Fibroblast of peridontal ligament (primary cell): ENCODE measurements around the gene TPST2.
A peak's percentile ranks its signal among the peaks of the same experiment; 100 is the strongest.
"Not testable (repeated sequence)": the region's sequence is repeated elsewhere in the genome, so short reads cannot be mapped to it uniquely, and the experiment has no call there.

Source experiments
- DNase-seq: peaks from one replicate; pipeline ENCODE4 v3.0.0-alpha.2; 2010; ENCODE audit errors: extremely low read depth

TPST2 gene

GRCh38 chr22:26589845-26590736, at the start of gene TPST2:
TPST2 (minus strand) TSS chr22:26590132; CDS start chr22:26541630, 48,502 bp downstream.
- peak; percentile 56 for DNase-seq

GRCh38 chr22:26636296-26636695, 46.4 kb upstream of the TPST2 start:
- no peak for DNase-seq

- no peak for DNase-seq
These were observed 45.2 kb upstream of the TPST2 start for GRCh38 chr22:26635117-26635516.

- no peak for DNase-seq
These were observed 44.3 kb upstream of the TPST2 start for GRCh38 chr22:26634189-26634588.

GRCh38 chr22:26632422-26633155, 42.7 kb upstream of the TPST2 start:
- no peak for DNase-seq

GRCh38 chr22:26631282-26631681, 41.4 kb upstream of the TPST2 start:
- no peak for DNase-seq

- no peak for DNase-seq
These were observed 40.2 kb upstream of the TPST2 start for GRCh38 chr22:26629988-26630761.

GRCh38 chr22:26624803-26625202, 34.9 kb upstream of the TPST2 start:
- no peak for DNase-seq

GRCh38 chr22:26623984-26624383, 34.1 kb upstream of the TPST2 start:
- DNase-seq: no peak

- DNase-seq: no peak
These were observed 31.7 kb upstream of the TPST2 start, which contains the start of gene CRYBA4 for GRCh38 chr22:26621663-26622062. CRYBA4 (plus strand) TSS chr22:26621963; CDS start chr22:26622597, 634 bp downstream.

GRCh38 chr22:26620197-26620596, 30.3 kb upstream of the TPST2 start:
- no peak for DNase-seq

GRCh38 chr22:26619510-26619909, 29.6 kb upstream of the TPST2 start:
- DNase-seq: no peak

- DNase-seq: no peak
These were observed 28.5 kb upstream of the TPST2 start for GRCh38 chr22:26618455-26618854.

GRCh38 chr22:26617271-26618199, 27.6 kb upstream of the TPST2 start, which contains the start of gene CRYBB1:
CRYBB1 (minus strand) TSS chr22:26618027; CDS start chr22:26616319, 1,708 bp downstream.
- DNase-seq: peak; percentile 44

- no peak for DNase-seq
These were observed 26.7 kb upstream of the TPST2 start for GRCh38 chr22:26616650-26617049.

GRCh38 chr22:26615830-26616435, 26.0 kb upstream of the TPST2 start:
- no peak for DNase-seq

- DNase-seq: no peak
These were observed 25.2 kb upstream of the TPST2 start for GRCh38 chr22:26615149-26615548.

GRCh38 chr22:26614322-26614721, 24.4 kb upstream of the TPST2 start:
- no peak for DNase-seq

GRCh38 chr22:26613753-26614152, 23.8 kb upstream of the TPST2 start:
- DNase-seq: not testable (repeated sequence)

- no peak for DNase-seq
These were observed 22.7 kb upstream of the TPST2 start for GRCh38 chr22:26612652-26613051.
